Hepatocyte (in vitro differentiated cells): ENCODE results near the gene ADAMTS12.

ENCODE experiments used
- CTCF ChIP-seq: fragments of 200-600 bp; sonication (generic); IDR thresholded peaks from 2 replicates; pipeline ENCODE4 v1.5.1; 2016; ENCODE audit warnings: antibody characterized with exemption, mild to moderate bottlenecking; ENCODE audit not compliant: poor library complexity
- EZH2 ChIP-seq: fragments of 200-600 bp; sonication (generic); IDR thresholded peaks from 2 replicates; pipeline ENCODE4 v1.6.1; 2016; ENCODE audit warnings: antibody characterized with exemption, mild to moderate bottlenecking, borderline replicate concordance
- EZH2phosphoT487 ChIP-seq: fragments of 200-600 bp; sonication (generic); IDR thresholded peaks from one replicate; pipeline ENCODE4 v1.6.1; 2018; ENCODE audit warnings: antibody characterized with exemption, mild to moderate bottlenecking, low read depth, moderate library complexity; ENCODE audit not compliant: unreplicated experiment, severe bottlenecking

DNA sequence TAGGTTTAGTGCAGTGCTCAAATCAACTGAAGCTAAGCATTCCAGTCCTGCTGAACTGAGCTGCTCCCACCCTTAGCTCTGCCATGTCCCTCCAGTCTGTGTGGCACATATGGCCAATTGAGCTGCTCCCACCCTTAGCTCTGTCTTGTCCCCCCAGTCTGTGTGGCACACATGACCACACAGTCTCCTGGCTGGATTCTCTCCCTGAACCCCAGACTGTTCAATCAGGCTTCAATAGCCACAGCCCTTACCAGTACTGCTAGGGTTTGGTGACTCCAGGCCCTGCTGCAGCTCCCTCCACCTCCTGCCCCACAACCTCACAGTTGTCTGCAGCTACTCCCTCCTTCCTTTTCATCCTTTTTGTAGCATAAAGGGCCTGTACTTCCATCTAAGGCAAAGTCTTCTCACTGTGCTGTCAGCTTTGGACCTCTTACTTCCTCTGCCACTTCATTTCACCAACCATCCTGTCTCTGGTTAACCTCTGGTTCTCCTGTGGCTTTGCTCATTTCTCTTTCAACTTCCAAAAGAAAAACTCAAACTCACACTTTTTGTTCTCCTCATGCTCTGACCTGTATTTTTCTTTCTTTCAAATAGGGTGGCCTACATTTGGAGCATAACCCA lies 50.8 kb downstream of the ADAMTS12 start:
- TF ChIP-seq EZH2phosphoT487 (no peak), EZH2 (no peak), CTCF (no peak)
